Activated naive CD4-positive, alpha-beta T cell treated with anti-CD3 and anti-CD28 coated beads, Interleukin-2, amount 50 U/mL, for 24 hours (primary cell): ENCODE results near the gene RANBP17.
A peak's percentile ranks its signal among the peaks of the same experiment; 100 is the strongest.

Experiments used
- H3K27ac Mint-ChIP-seq: one replicate; pipeline ENCODE4 v1.8.0; 2021; ENCODE audit warnings: mild to moderate bottlenecking, mixed read lengths
- H3K27me3 Mint-ChIP-seq: one replicate; pipeline ENCODE4 v1.8.0; 2021; ENCODE audit warnings: mixed read lengths
- H3K36me3 Mint-ChIP-seq: one replicate; pipeline ENCODE4 v1.8.0; 2021; ENCODE audit warnings: mixed read lengths
- H3K4me1 Mint-ChIP-seq: one replicate; pipeline ENCODE4 v1.8.0; 2021; ENCODE audit warnings: mixed read lengths
- H3K4me3 Mint-ChIP-seq: one replicate; pipeline ENCODE4 v1.8.0; 2021; ENCODE audit warnings: mild to moderate bottlenecking, mixed read lengths
- H3K9me3 Mint-ChIP-seq: one replicate; pipeline ENCODE4 v1.8.0; 2021; ENCODE audit warnings: mixed read lengths

The RANBP17 gene

GRCh38 chr5:171323806-171324632, 462.2 kb downstream of the RANBP17 start:
- no peak overlapping the region for H3K27ac Mint-ChIP-seq
- H3K36me3 Mint-ChIP-seq = no peaks in the 10 kb centered on the region
- no peaks in the 10 kb centered on the region for H3K4me1 Mint-ChIP-seq
- H3K4me3 Mint-ChIP-seq = no peak overlapping the region
- no peaks in the 10 kb centered on the region for H3K9me3 Mint-ChIP-seq
- H3K27me3 Mint-ChIP-seq = peaks cover 48% of the 10 kb centered on the region

- Mint-ChIP-seq H3K27me3 (peaks cover 22% of the 10 kb centered on the region), H3K4me1 (no peaks in the 10 kb centered on the region), H3K9me3 (no peaks in the 10 kb centered on the region), H3K4me3 (no peak overlapping the region), H3K36me3 (no peaks in the 10 kb centered on the region), H3K27ac (no peak overlapping the region)
Observed at GRCh38 chr5:171330021-171330420, 468.2 kb downstream of the RANBP17 start.

GRCh38 chr5:171335616-171336015, 473.8 kb downstream of the RANBP17 start:
- H3K4me3 Mint-ChIP-seq = no peak overlapping the region
- H3K36me3 Mint-ChIP-seq = no peaks in the 10 kb centered on the region
- no peak overlapping the region for H3K27ac Mint-ChIP-seq
- H3K4me1 Mint-ChIP-seq = peaks cover 5% of the 10 kb centered on the region
- H3K9me3 Mint-ChIP-seq = no peaks in the 10 kb centered on the region
- peaks cover 22% of the 10 kb centered on the region for H3K27me3 Mint-ChIP-seq

- Mint-ChIP-seq H3K4me1 (peaks cover 5% of the 10 kb centered on the region), H3K4me3 (peak overlapping the region; percentile 71), H3K9me3 (no peaks in the 10 kb centered on the region), H3K27ac (no peak overlapping the region), H3K36me3 (no peaks in the 10 kb centered on the region), H3K27me3 (peaks cover 23% of the 10 kb centered on the region)
Observed at GRCh38 chr5:171336521-171337209, 474.8 kb downstream of the RANBP17 start.

GRCh38 chr5:171337210-171337569, 475.4 kb downstream of the RANBP17 start:
- no peaks in the 10 kb centered on the region for H3K36me3 Mint-ChIP-seq

GRCh38 chr5:171340042-171340441, 478.2 kb downstream of the RANBP17 start:
- H3K27me3 Mint-ChIP-seq = peaks cover 17% of the 10 kb centered on the region
- H3K36me3 Mint-ChIP-seq = no peaks in the 10 kb centered on the region
- no peak overlapping the region for H3K27ac Mint-ChIP-seq
- no peak overlapping the region for H3K4me3 Mint-ChIP-seq
- H3K4me1 Mint-ChIP-seq = peaks cover 5% of the 10 kb centered on the region
- no peaks in the 10 kb centered on the region for H3K9me3 Mint-ChIP-seq

More at GRCh38 chr5:171337210-171337569, 475.4 kb downstream of the RANBP17 start:
- Mint-ChIP-seq H3K27me3 (peaks cover 23% of the 10 kb centered on the region), H3K4me1 (peaks cover 5% of the 10 kb centered on the region), H3K4me3 (peak overlapping the region; percentile 71), H3K9me3 (no peaks in the 10 kb centered on the region), H3K27ac (no peak overlapping the region)

- Mint-ChIP-seq H3K27me3 (peaks cover 15% of the 10 kb centered on the region), H3K36me3 (no peaks in the 10 kb centered on the region), H3K9me3 (no peaks in the 10 kb centered on the region), H3K4me1 (peaks cover 5% of the 10 kb centered on the region), H3K4me3 (no peak overlapping the region), H3K27ac (no peak overlapping the region)
Observed at GRCh38 chr5:171340491-171340890, 478.7 kb downstream of the RANBP17 start.

GRCh38 chr5:171342362-171343111, 480.7 kb downstream of the RANBP17 start:
- Mint-ChIP-seq H3K4me1 (no peaks in the 10 kb centered on the region), H3K36me3 (no peaks in the 10 kb centered on the region), H3K27ac (no peak overlapping the region), H3K4me3 (no peak overlapping the region), H3K27me3 (peaks cover 10% of the 10 kb centered on the region), H3K9me3 (no peaks in the 10 kb centered on the region)

- no peak overlapping the region for H3K4me3 Mint-ChIP-seq
- H3K27ac Mint-ChIP-seq = no peak overlapping the region
- peaks cover 4% of the 10 kb centered on the region for H3K27me3 Mint-ChIP-seq
- no peaks in the 10 kb centered on the region for H3K9me3 Mint-ChIP-seq
- H3K36me3 Mint-ChIP-seq = no peaks in the 10 kb centered on the region
- H3K4me1 Mint-ChIP-seq = no peaks in the 10 kb centered on the region
Observed at GRCh38 chr5:171344936-171345608, 483.3 kb downstream of the RANBP17 start.
